Mesendoderm (in vitro differentiated cells): Measurements from ENCODE around the gene PPP2R2C.

Experiments used
- DNase-seq: peaks from one replicate; pipeline ENCODE4 v3.0.0; 2013
- H2AK5ac ChIP-seq: 2 replicates; pipeline ENCODE4 v1.6.1; 2013; ENCODE audit warnings: low read length, inconsistent platforms
- H2BK120ac ChIP-seq: 2 replicates; pipeline ENCODE4 v1.6.1; 2013; ENCODE audit warnings: low read depth, mild to moderate bottlenecking, low read length, moderate library complexity, mixed read lengths
- H2BK15ac ChIP-seq: replicated peaks from 2 replicates; pipeline ENCODE4 v1.6.1; 2013; ENCODE audit warnings: low read depth, mild to moderate bottlenecking, moderate library complexity
- H2BK5ac ChIP-seq: 2 replicates; pipeline ENCODE4 v1.6.1; 2013; ENCODE audit warnings: low read length, inconsistent platforms
- H3K18ac ChIP-seq: 2 replicates; pipeline ENCODE4 v1.6.1; 2013; ENCODE audit warnings: mild to moderate bottlenecking, low read length, mixed read lengths
- H3K23ac ChIP-seq: one replicate; pipeline ENCODE4 v1.6.1; 2013; ENCODE audit warnings: low read length
- H3K27ac ChIP-seq: 2 replicates; pipeline ENCODE4 v1.5.1; 2013; ENCODE audit warnings: low read depth, mild to moderate bottlenecking, inconsistent platforms, low read length, moderate library complexity
- H3K27me3 ChIP-seq: 2 replicates; pipeline ENCODE4 v1.6.1; 2013; ENCODE audit warnings: low read length, control low read depth, mild to moderate bottlenecking, inconsistent platforms; ENCODE audit not compliant: insufficient read depth, poor library complexity
- H3K36me3 ChIP-seq: 2 replicates; pipeline ENCODE4 v1.6.1; 2013; ENCODE audit warnings: low read length, inconsistent platforms; ENCODE audit not compliant: control insufficient read depth, insufficient read depth
- H3K4ac ChIP-seq: one replicate; pipeline ENCODE4 v1.6.1; 2013; ENCODE audit warnings: low read depth, mild to moderate bottlenecking, low read length, moderate library complexity
- H3K4me1 ChIP-seq: 2 replicates; pipeline ENCODE4 v1.6.1; 2013; ENCODE audit warnings: low read depth, low read length, inconsistent platforms; ENCODE audit not compliant: control insufficient read depth
- H3K4me2 ChIP-seq: 2 replicates; pipeline ENCODE4 v1.6.1; 2013; ENCODE audit warnings: low read length
- H3K4me3 ChIP-seq: 2 replicates; pipeline ENCODE4 v1.5.1; 2013; ENCODE audit warnings: mild to moderate bottlenecking, low read length
- H3K56ac ChIP-seq: one replicate; pipeline ENCODE4 v1.6.1; 2013; ENCODE audit warnings: low read length
- H3K79me1 ChIP-seq: 2 replicates; pipeline ENCODE4 v1.6.1; 2013; ENCODE audit warnings: low read length, inconsistent platforms
- H3K79me2 ChIP-seq: 2 replicates; pipeline ENCODE4 v1.6.1; 2013; ENCODE audit warnings: mild to moderate bottlenecking, low read length; ENCODE audit not compliant: control insufficient read depth, insufficient read depth
- H3K9ac ChIP-seq: 2 replicates; pipeline ENCODE4 v1.6.1; 2013; ENCODE audit warnings: low read length, inconsistent platforms
- H4K5ac ChIP-seq: one replicate; pipeline ENCODE4 v1.6.1; 2013; ENCODE audit warnings: low read length
- H4K8ac ChIP-seq: one replicate; pipeline ENCODE4 v1.6.1; 2013; ENCODE audit warnings: low read depth, mild to moderate bottlenecking, control low read depth, low read length, moderate library complexity
- WGBS: extraction: QIAGEN DNeasy Blood & Tissue Kit; methylation state at CpG from one replicate; pipeline ENCODE4 v1.1.7; 2013; ENCODE audit warnings: low lambda C conversion rate, missing lambda C conversion rate; ENCODE audit not compliant: insufficient coverage; ENCODE audit errors: extremely low coverage; 5-methylcytosine and 5-hydroxymethylcytosine counted together

Gene PPP2R2C

DNA sequence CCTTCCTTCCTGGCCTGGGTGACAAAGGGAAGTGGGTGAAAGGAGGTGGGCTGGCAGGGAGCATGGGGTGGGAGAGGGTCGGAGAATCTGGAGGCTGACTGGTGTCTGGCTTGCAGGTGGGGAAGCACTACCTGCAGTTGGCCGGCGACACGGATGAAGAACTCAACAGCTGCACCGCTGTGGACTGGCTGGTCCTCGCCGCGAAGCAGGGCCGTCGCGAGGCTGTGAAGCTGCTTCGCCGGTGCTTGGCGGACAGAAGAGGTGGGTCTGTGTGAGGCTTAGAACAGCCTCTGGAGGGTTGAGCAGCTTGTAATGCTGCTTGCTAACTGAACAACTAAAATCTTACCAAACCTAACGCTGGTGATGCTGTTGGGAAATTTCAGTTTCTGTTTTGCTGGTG is 183.5 kb downstream of the PPP2R2C start:
- Histone ChIP-seq H3K4me2 (no peak overlapping the region), H3K36me3 (peaks cover 4% of the 10 kb centered on the region), H3K4me3 (no peak overlapping the region), H3K4me1 (no peaks in the 10 kb centered on the region), H3K23ac (no peak overlapping the region), H3K79me2 (no peaks in the 10 kb centered on the region), H3K27me3 (no peaks in the 10 kb centered on the region), H2BK120ac (no peak overlapping the region), H3K9ac (no peak overlapping the region), H3K18ac (no peak overlapping the region), H3K56ac (no peak overlapping the region), H3K79me1 (no peaks in the 10 kb centered on the region), H2BK5ac (no peak overlapping the region), H2BK15ac (no peak overlapping the region), H4K8ac (no peak overlapping the region), H2AK5ac (no peak overlapping the region), H3K27ac (no peak overlapping the region), H4K5ac (no peak overlapping the region), H3K4ac (no peak overlapping the region)
- no CpG with 5 or more reads among the region's 15 CpGs for WGBS
- DNase-seq: no peak

GRCh38 chr4:6288342-6288741 is 184.1 kb downstream of the PPP2R2C start:
- no peak overlapping the region for H2BK15ac ChIP-seq
- no peaks in the 10 kb centered on the region for H3K79me2 ChIP-seq
- no peak overlapping the region for H2AK5ac ChIP-seq
- WGBS: no CpG with 5 or more reads among the region's 5 CpGs
- no peaks in the 10 kb centered on the region for H3K79me1 ChIP-seq
- H4K8ac ChIP-seq: no peak overlapping the region
- H3K4ac ChIP-seq: no peak overlapping the region
- H3K9ac ChIP-seq: no peak overlapping the region
- H3K27me3 ChIP-seq: no peaks in the 10 kb centered on the region
- no peak overlapping the region for H3K27ac ChIP-seq
- no peak overlapping the region for H3K18ac ChIP-seq
- H3K36me3 ChIP-seq: peaks cover 4% of the 10 kb centered on the region
- no peak overlapping the region for H3K4me3 ChIP-seq
- DNase-seq: no peak
- H3K56ac ChIP-seq: no peak overlapping the region
- no peaks in the 10 kb centered on the region for H3K4me1 ChIP-seq
- H2BK120ac ChIP-seq: no peak overlapping the region
- H2BK5ac ChIP-seq: no peak overlapping the region
- no peak overlapping the region for H3K4me2 ChIP-seq
- H4K5ac ChIP-seq: no peak overlapping the region
- H3K23ac ChIP-seq: no peak overlapping the region

GRCh38 chr4:6287017-6287788 is 185.2 kb downstream of the PPP2R2C start:
- no peaks in the 10 kb centered on the region for H3K79me1 ChIP-seq
- H3K4me2 ChIP-seq: no peak overlapping the region
- no peak overlapping the region for H3K9ac ChIP-seq
- H3K4me3 ChIP-seq: no peak overlapping the region
- H3K4me1 ChIP-seq: no peaks in the 10 kb centered on the region
- no peak for DNase-seq
- H4K8ac ChIP-seq: no peak overlapping the region
- H3K36me3 ChIP-seq: peaks cover 4% of the 10 kb centered on the region
- no peak overlapping the region for H2AK5ac ChIP-seq
- no peak overlapping the region for H3K18ac ChIP-seq
- no peak overlapping the region for H2BK120ac ChIP-seq
- no peak overlapping the region for H4K5ac ChIP-seq
- WGBS: no CpG with 5 or more reads among the region's 16 CpGs
- no peak overlapping the region for H3K27ac ChIP-seq
- H3K79me2 ChIP-seq: no peaks in the 10 kb centered on the region
- H3K56ac ChIP-seq: no peak overlapping the region
- H3K23ac ChIP-seq: no peak overlapping the region
- H2BK5ac ChIP-seq: no peak overlapping the region
- no peak overlapping the region for H2BK15ac ChIP-seq
- H3K4ac ChIP-seq: no peak overlapping the region
- H3K27me3 ChIP-seq: no peaks in the 10 kb centered on the region

- no CpG with 5 or more reads among the region's 4 CpGs for WGBS
- Histone ChIP-seq H3K36me3 (no peaks in the 10 kb centered on the region), H3K23ac (no peak overlapping the region), H3K27me3 (no peaks in the 10 kb centered on the region), H3K56ac (no peak overlapping the region), H4K8ac (no peak overlapping the region), H2AK5ac (no peak overlapping the region), H2BK5ac (no peak overlapping the region), H2BK15ac (no peak overlapping the region), H3K4me2 (no peak overlapping the region), H3K79me2 (no peaks in the 10 kb centered on the region), H3K79me1 (no peaks in the 10 kb centered on the region), H3K27ac (no peak overlapping the region), H3K4ac (no peak overlapping the region), H3K4me1 (no peaks in the 10 kb centered on the region), H3K4me3 (no peak overlapping the region), H4K5ac (no peak overlapping the region), H3K18ac (no peak overlapping the region), H2BK120ac (no peak overlapping the region), H3K9ac (no peak overlapping the region)
- DNase-seq: no peak
These were observed 189.1 kb downstream of the PPP2R2C start for GRCh38 chr4:6283282-6283681.

DNA sequence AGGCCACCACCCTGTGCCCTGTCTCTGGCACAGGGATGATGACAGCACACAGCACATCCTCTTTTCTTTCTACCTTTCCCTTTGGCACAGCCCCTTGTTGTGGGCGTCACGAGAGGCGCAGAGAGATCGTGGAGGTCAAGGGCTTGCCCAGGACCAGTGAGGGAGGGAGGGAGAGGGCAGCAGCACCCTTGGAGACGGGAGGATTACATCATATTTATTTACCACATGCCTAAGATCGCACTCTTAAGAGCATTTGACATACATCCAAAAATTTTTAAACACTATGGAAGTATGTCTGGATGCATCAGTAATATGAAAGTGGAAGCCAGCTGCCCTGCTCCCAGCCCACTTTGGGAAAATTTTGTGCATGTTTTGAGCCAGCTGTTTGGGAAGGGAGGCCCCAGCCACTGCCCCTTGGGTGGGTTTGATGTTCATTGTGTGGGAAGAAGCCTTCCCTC is 190.1 kb downstream of the PPP2R2C start:
- H2BK15ac ChIP-seq: no peak overlapping the region
- H3K18ac ChIP-seq: no peak overlapping the region
- H3K9ac ChIP-seq: no peak overlapping the region
- no peak overlapping the region for H3K4me3 ChIP-seq
- H4K8ac ChIP-seq: no peak overlapping the region
- H2BK120ac ChIP-seq: no peak overlapping the region
- H3K4me1 ChIP-seq: no peaks in the 10 kb centered on the region
- H3K27ac ChIP-seq: no peak overlapping the region
- no CpG with 5 or more reads among the region's 6 CpGs for WGBS
- no peaks in the 10 kb centered on the region for H3K27me3 ChIP-seq
- H3K4ac ChIP-seq: no peak overlapping the region
- no peaks in the 10 kb centered on the region for H3K36me3 ChIP-seq
- no peak overlapping the region for H4K5ac ChIP-seq
- no peaks in the 10 kb centered on the region for H3K79me1 ChIP-seq
- no peak overlapping the region for H2BK5ac ChIP-seq
- H3K23ac ChIP-seq: no peak overlapping the region
- DNase-seq: no peak
- no peak overlapping the region for H3K4me2 ChIP-seq
- H2AK5ac ChIP-seq: no peak overlapping the region
- no peak overlapping the region for H3K56ac ChIP-seq
- no peaks in the 10 kb centered on the region for H3K79me2 ChIP-seq
